Gastroesophageal sphincter (tissue), 4 donors: Measurements from ENCODE around the gene COL20A1. TPM values are rescaled to one million over a fixed set of nuclear protein-coding genes. Genes with fewer than 3 reads are reported as not detected.

ENCODE experiments used
- ATAC-seq: fragments of 150-250 bp; one replicate; pipeline ENCODE4 v1.9.1; 2016; ENCODE audit warnings: mild to moderate bottlenecking, moderate library complexity
- H3K27ac ChIP-seq, 4 donors: fragments of 200-600 bp; sonication (generic) in 3 of 4; 1 replicate in 3 of 4; 2 replicates in 1 of 4; pipeline ENCODE4 v1.5.1; 2016 to 2019
- H3K27me3 ChIP-seq: fragments of 200-600 bp; sonication (generic); one replicate; pipeline ENCODE4 v1.5.1; 2019
- H3K36me3 ChIP-seq, 2 donors: fragments of 200-600 bp; sonication (generic); one replicate each; pipeline ENCODE4 v1.5.1; 2019; ENCODE audit warnings: control low read depth in 1 of 2
- H3K4me1 ChIP-seq, 3 donors: fragments of 200-600 bp; sonication (generic); 1 replicate in 2 of 3; 2 replicates in 1 of 3; pipeline ENCODE4 v1.5.1; 2016 to 2019; ENCODE audit warnings: control low read depth in 2 of 3
- H3K4me3 ChIP-seq, 2 donors: fragments of 200-600 bp; sonication (generic); one replicate each; pipeline ENCODE4 v1.5.1; 2019; ENCODE audit warnings: mild to moderate bottlenecking in 1 of 2, moderate library complexity in 1 of 2
- H3K9me3 ChIP-seq, 3 donors: fragments of 200-600 bp; sonication (generic); one replicate each; pipeline ENCODE4 v1.5.1; 2017 to 2019; ENCODE audit warnings: control low read depth in 2 of 3
- EP300 ChIP-seq: sonication (generic); formaldehyde crosslinking; IDR thresholded peaks from one replicate; pipeline ENCODE4 v1.6.1; 2017; ENCODE audit warnings: antibody characterized with exemption, mild to moderate bottlenecking
- POLR2A ChIP-seq, 2 donors: fragments of 450-650 bp; IDR thresholded peaks; one replicate each; pipeline ENCODE4 v1.6.1; 2017; ENCODE audit warnings: antibody characterized with exemption in 2 of 2, mild to moderate bottlenecking in 2 of 2, moderate library complexity in 1 of 2
- POLR2AphosphoS5 ChIP-seq: sonication (generic); formaldehyde crosslinking; IDR thresholded peaks from one replicate; pipeline ENCODE4 v1.6.1; 2017; ENCODE audit warnings: antibody characterized with exemption
- WGBS, 2 donors: methylation state at CpG; one replicate each; pipeline ENCODE4 v1.1.5; 2018; ENCODE audit warnings: low coverage in 1 of 2; 5-methylcytosine and 5-hydroxymethylcytosine counted together
- total RNA-seq, 4 donors: library from RNA; depleted of rRNA; stranded (reverse); fragments of >200 nt; gene quantifications; one replicate each; pipeline ENCODE4 v1.1.0, GENCODE V29; 2016
- TF ChIP-seq, protein P1 (sequence below), 4 experiments: fragments of 200-600 bp in 2 of 4; fragments of 450-650 bp in 2 of 4; sonication (generic) in 1 of 4; IDR thresholded peaks; one replicate each; pipeline ENCODE4 v1.5.1; 2017 to 2019; ENCODE audit warnings: antibody characterized with exemption in 4 of 4, mild to moderate bottlenecking in 2 of 4, moderate library complexity in 2 of 4

COL20A1 gene
- total RNA-seq, 4 donors from 2014 or later = not detected

DNA sequence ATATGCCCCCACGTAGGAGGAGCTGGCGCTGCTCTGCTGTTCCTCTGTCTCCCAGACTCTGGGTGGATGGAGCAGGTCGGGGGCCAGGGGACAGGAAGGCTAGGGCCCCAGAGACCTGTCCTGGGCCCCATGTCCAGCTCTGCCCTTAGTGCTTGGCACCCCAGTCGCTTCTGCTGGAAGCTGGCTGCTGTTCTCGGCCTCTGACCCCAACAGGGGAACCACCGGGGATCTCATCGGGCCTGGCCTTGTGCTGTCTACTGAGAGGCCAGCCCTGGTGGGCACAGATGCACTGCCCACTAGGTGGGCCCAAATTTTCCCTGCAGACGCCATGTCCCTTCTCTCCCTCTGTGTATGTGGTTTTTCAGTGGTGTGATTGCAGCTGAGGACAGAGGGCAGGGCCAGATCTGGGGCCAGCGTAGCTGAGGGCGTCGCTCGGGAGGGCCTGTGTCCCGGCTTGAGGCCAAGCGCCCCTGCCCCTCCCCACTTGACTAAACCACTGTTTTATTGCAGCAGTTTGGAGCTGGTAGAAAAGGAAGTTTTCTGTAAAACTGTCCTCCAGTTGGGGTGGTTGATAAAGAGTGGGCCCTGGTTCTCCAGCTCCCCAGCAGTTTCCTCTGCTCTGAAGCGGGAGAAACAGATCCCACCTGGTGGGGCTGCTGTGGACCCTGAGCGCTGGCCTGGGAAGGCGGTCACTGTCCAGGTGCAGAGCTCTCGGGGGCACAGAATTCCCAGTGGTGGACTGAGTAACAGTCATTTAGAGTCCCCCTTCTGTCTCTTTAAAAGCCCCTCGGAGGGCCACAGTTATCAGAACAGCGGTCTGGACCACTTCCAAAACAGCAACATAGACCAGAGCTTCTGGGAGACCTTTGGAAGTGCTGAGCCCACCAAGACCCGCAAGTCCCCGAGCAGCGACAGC lies 5.9 kb upstream of the COL20A1 start:
- H3K27ac ChIP-seq = no peak overlapping the region
- no peaks in the 10 kb centered on the region for H3K9me3 ChIP-seq
- no peak for TF ChIP-seq EP300
- TF ChIP-seq POLR2AphosphoS5 = no peak
- TF ChIP-seq, protein P1, sequence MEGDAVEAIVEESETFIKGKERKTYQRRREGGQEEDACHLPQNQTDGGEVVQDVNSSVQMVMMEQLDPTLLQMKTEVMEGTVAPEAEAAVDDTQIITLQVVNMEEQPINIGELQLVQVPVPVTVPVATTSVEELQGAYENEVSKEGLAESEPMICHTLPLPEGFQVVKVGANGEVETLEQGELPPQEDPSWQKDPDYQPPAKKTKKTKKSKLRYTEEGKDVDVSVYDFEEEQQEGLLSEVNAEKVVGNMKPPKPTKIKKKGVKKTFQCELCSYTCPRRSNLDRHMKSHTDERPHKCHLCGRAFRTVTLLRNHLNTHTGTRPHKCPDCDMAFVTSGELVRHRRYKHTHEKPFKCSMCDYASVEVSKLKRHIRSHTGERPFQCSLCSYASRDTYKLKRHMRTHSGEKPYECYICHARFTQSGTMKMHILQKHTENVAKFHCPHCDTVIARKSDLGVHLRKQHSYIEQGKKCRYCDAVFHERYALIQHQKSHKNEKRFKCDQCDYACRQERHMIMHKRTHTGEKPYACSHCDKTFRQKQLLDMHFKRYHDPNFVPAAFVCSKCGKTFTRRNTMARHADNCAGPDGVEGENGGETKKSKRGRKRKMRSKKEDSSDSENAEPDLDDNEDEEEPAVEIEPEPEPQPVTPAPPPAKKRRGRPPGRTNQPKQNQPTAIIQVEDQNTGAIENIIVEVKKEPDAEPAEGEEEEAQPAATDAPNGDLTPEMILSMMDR (IDR thresholded peaks at IDR 0.05) = no peak
- TF ChIP-seq POLR2A (IDR thresholded peaks at IDR 0.05) = no peak
- 59% methylated on average over 3 of the region's 23 CpGs; no CpG with 5 or more reads in 1 of the 2 donors for WGBS, 2 donors
- ATAC-seq = no peak
- peaks cover 0 to 14% (median 0%) of the 10 kb centered on the region in 3 donors for H3K4me1 ChIP-seq
- no peak overlapping the region for H3K4me3 ChIP-seq
- H3K27me3 ChIP-seq = peaks cover 5% of the 10 kb centered on the region
- peaks cover 0 to 74% of the 10 kb centered on the region in 2 donors for H3K36me3 ChIP-seq

DNA sequence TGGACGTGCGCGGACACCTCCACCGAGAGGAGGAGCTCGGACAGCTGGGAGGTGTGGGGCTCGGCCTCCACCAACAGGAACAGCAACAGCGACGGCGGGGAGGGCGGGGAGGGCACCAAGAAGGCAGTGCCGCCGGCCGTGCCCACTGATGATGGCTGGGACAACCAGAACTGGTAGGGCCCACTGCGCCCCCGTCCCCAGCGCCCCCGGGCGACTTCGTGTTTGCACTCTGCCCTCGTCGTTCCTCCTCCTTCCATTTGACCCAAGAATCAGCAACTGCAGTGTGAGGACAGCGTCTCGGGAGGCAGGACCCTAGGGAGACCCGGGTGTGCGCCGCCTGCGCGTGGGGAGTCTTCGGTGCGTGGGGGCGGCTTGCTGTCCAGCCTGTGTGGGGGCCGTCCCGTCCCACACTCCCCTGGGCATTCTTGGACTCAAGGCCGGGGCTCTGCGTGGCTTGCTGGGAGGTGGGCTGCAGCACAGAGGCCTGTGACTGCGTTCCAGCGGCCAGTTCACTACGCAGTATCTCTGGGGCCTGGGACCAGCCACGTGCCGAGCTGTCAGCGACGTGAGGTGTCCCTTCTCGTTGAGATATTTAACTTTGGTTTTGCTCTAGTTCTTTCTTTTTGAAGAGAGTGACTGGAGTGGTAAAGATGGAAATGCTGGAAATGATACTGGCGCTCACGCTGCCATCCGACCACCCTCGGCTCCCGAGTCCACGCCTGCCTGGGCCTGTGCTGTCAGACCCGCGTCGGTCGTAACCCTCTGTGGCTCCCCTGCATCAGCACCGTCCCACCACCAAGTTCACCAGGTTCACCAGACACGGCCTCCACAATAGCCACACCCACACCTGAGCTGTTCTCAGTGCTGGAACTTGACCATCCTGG lies 5.0 kb upstream of the COL20A1 start:
- TF ChIP-seq, protein P1 (IDR thresholded peaks at IDR 0.05) = no peak
- TF ChIP-seq EP300 = no peak
- no peak for TF ChIP-seq POLR2AphosphoS5
- TF ChIP-seq POLR2A (IDR thresholded peaks at IDR 0.05) = no peak
- H3K9me3 ChIP-seq = no peaks in the 10 kb centered on the region
- peaks cover 0 to 65% of the 10 kb centered on the region in 2 donors for H3K36me3 ChIP-seq
- no peak overlapping the region for H3K27ac ChIP-seq
- no peak for ATAC-seq
- WGBS, 2 donors = 83% methylated on average over 9 of the region's 55 CpGs; no CpG with 5 or more reads in 1 of the 2 donors
- H3K4me1 ChIP-seq = peaks cover 0 to 14% (median 0%) of the 10 kb centered on the region in 3 donors
- H3K27me3 ChIP-seq = peaks cover 14% of the 10 kb centered on the region
- H3K4me3 ChIP-seq = no peak overlapping the region

DNA sequence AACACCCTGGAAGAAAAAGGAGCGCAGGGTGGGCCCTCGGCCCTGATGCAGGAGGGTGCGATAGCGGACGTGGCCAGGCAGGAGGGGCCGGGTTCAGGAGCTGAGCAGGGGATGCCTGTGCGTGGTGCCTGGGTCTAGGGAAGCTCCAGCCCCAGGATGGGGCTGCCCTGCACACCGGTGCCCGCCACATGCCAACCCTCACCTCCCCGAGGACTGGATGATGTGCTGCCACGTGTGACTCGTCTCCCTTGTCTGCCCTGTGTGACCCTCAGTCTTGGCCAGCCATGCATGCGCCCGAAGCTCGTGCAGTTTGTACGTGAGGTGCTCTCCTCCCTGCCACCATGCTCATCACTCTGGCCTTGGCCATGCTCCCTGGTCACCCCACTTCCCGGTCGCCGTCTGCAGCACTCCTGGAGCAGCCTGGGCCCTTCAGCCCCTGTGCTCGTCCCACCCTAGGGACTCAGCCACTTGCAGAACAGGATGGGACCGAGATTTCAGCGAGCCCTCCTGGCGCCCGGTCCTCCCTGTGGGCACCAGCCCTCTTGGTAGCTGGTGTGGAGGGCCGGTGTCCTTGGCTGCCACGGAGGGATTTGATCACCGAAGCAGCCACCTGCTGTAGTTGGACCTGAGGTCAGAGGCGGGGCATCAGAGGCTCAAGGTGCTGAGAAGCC lies 4.3 kb upstream of the COL20A1 start:
- WGBS, 2 donors = 81% methylated on average over 7 of the region's 28 CpGs; no CpG with 5 or more reads in 1 of the 2 donors
- Histone ChIP-seq H3K36me3 (peaks cover 0 to 58% of the 10 kb centered on the region in 2 donors), H3K27me3 (peaks cover 22% of the 10 kb centered on the region), H3K9me3 (no peaks in the 10 kb centered on the region), H3K4me3 (no peak overlapping the region), H3K27ac (no peak overlapping the region), H3K4me1 (peaks cover 0 to 14% (median 0%) of the 10 kb centered on the region in 3 donors)
- ATAC-seq = no peak
- TF ChIP-seq POLR2AphosphoS5 = no peak
- TF ChIP-seq POLR2A (IDR thresholded peaks at IDR 0.05) = no peak
- TF ChIP-seq, protein P1 (IDR thresholded peaks at IDR 0.05) = no peak
- TF ChIP-seq EP300 = no peak

DNA sequence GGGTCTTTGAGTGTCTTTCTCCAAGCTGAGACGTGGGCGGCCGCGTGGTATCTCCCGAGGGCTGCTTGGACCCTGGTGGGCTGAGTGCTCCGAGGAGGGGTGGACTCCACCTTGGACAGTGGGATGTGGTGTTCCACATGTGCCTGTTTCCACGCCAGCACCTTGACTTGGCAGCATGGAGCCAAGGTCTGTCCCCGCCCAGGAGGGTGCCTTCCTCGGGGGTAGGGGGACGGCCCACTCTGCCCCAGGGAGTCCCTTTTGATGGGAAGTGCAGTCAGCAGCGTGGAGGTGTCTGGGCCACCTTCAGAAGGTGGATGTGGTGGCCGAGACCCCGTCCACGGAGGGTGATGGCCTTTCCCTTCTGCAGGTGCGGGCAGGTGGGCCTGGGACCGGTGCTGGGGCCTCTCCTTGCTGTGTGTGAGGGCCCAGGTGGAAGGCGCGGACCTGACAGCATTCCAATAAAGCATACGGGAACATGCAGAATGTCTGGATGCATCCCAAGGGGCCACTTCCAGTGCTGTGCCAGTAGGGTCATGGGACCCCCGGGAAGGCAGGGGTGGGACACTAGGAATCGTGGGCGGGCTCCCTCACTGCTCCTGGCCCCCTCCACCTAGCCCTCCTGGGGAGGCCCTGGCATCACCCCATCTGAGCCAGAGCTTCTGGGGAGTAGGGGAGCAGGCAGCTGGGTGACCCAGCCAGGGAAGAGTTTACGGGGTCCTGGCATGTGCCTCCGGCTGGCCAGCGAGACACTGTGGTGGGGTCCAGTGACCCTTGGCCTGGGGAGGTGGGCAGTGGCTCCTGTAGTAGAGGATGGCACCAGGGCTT lies 3.5 kb upstream of the COL20A1 start:
- Histone ChIP-seq H3K9me3 (no peaks in the 10 kb centered on the region), H3K36me3 (peaks cover 0 to 50% of the 10 kb centered on the region in 2 donors), H3K27me3 (peaks cover 30% of the 10 kb centered on the region), H3K4me3 (no peak overlapping the region), H3K4me1 (peaks cover 0 to 14% (median 0%) of the 10 kb centered on the region in 3 donors), H3K27ac (no peak overlapping the region)
- no peak for ATAC-seq
- TF ChIP-seq, protein P1 (IDR thresholded peaks at IDR 0.05) = no peak
- TF ChIP-seq EP300 = no peak
- no peak for TF ChIP-seq POLR2A (IDR thresholded peaks at IDR 0.05)
- TF ChIP-seq POLR2AphosphoS5 = no peak
- WGBS, 2 donors = 20% methylated on average over 1 of the region's 25 CpGs; no CpG with 5 or more reads in 1 of the 2 donors
